A549 (cell line): ENCODE results near the gene SLC7A8. TPM values are rescaled to one million over a fixed set of nuclear protein-coding genes. Genes with fewer than 3 reads are reported as not detected.

ENCODE experiments used
- ATAC-seq, 2 experiments: fragments of 200-7000 bp in 1 of 2; fragments of >200 bp in 1 of 2; cut with Nextera tagmentation in 1 of 2; cut with Tn5 transposase in 1 of 2; 3 replicates each; pipeline versions ENCODE4 v1.8.0 to v1.9.1; 2018 to 2020; ENCODE audit warnings: mild to moderate bottlenecking in 1 of 2, moderate library complexity in 1 of 2
- CTCF ChIA-PET: fragments of 300-600 bp; sonication (Branson Sonifier 250); formaldehyde crosslinking; extraction: SDS; loops from one replicate; lab custom pipeline; 2021; ENCODE audit warnings: antibody characterized with exemption, inconsistent platforms; lab: Yijun Ruan, JAX
- POLR2A ChIA-PET: fragments of 350-600 bp; formaldehyde crosslinking; extraction: SDS; loops from one replicate; lab custom pipeline; 2021; ENCODE audit warnings: antibody characterized with exemption, inconsistent platforms; lab: Yijun Ruan, JAX
- DNase-seq, 2 experiments: peaks; one replicate each; pipeline versions ENCODE4 v3.0.0 to v3.0.0-alpha.2; 2011 to 2016; ENCODE audit warnings: low read depth in 1 of 2, low spot score in 1 of 2
- FAIRE-seq: peaks from 2 replicates; lab custom pipeline; 2011; peaks lifted over from hg19 to GRCh38; lab: Jason Lieb, UNC
- H3K27ac ChIP-seq, 2 experiments: fragments of >200 bp; sonication (Bioruptor Twin); formaldehyde crosslinking; 3 replicates each; pipeline ENCODE4 v1.5.1; 2016 to 2017
- H3K4me1 ChIP-seq: fragments of >200 bp; sonication (Bioruptor Twin); formaldehyde crosslinking; 3 replicates; pipeline ENCODE4 v1.6.1; 2016
- H3K4me2 ChIP-seq: fragments of >200 bp; sonication (Bioruptor Twin); formaldehyde crosslinking; 3 replicates; pipeline ENCODE4 v1.6.1; 2016
- H3K4me3 ChIP-seq: fragments of >200 bp; sonication (Bioruptor Twin); formaldehyde crosslinking; 3 replicates; pipeline ENCODE4 v1.5.1; 2016
- H3K9me3 ChIP-seq: fragments of >200 bp; sonication (Bioruptor Twin); formaldehyde crosslinking; 3 replicates; pipeline ENCODE4 v1.6.1; 2016
- ATOH8 ChIP-seq: fragments of 250-450 bp; sonication (Bioruptor Pico); IDR thresholded peaks from 2 replicates; pipeline ENCODE4 v1.5.0; 2020; ENCODE audit warnings: low read depth, mild to moderate bottlenecking, moderate library complexity
- BCL3 ChIP-seq: fragments of >200 bp; sonication (Bioruptor Twin); formaldehyde crosslinking; IDR thresholded peaks from 3 replicates; pipeline ENCODE4 v1.6.1; 2016
- BHLHE40 ChIP-seq: IDR thresholded peaks from 2 replicates; pipeline ENCODE4 v1.6.1; 2012; ENCODE audit warnings: low read depth, low read length, inconsistent platforms
- CBX2 ChIP-seq: fragments of 200-600 bp; sonication (generic); IDR thresholded peaks from 2 replicates; pipeline ENCODE4 v1.6.1; 2016; ENCODE audit warnings: low read depth, mild to moderate bottlenecking, borderline replicate concordance
- CHD2 ChIP-seq: fragments of 150-350 bp; IDR thresholded peaks from 2 replicates; pipeline ENCODE4 v1.6.1; 2014; ENCODE audit warnings: low read length; ENCODE audit not compliant: partially characterized antibody
- EHMT2 ChIP-seq: fragments of 200-600 bp; sonication (generic); IDR thresholded peaks from 2 replicates; pipeline ENCODE4 v1.6.1; 2016; ENCODE audit warnings: antibody characterized with exemption, low read depth, mild to moderate bottlenecking, moderate library complexity
- ELK1 ChIP-seq: fragments of 150-350 bp; IDR thresholded peaks from 2 replicates; pipeline ENCODE4 v1.6.1; 2014; ENCODE audit warnings: low read depth, mild to moderate bottlenecking, low read length
- ESRRA ChIP-seq: fragments of 150-350 bp; IDR thresholded peaks from 2 replicates; pipeline ENCODE4 v1.6.1; 2014; ENCODE audit warnings: mild to moderate bottlenecking, low read length, borderline replicate concordance
- GATA3 ChIP-seq: IDR thresholded peaks from 2 replicates; pipeline ENCODE4 v1.6.1; 2012; ENCODE audit warnings: borderline replicate concordance
- HES2 ChIP-seq: fragments of >200 bp; sonication (Bioruptor Twin); formaldehyde crosslinking; IDR thresholded peaks from 2 replicates; pipeline ENCODE4 v1.6.1; 2016
- HOXB13 ChIP-seq: fragments of 250-450 bp; sonication (Bioruptor Pico); IDR thresholded peaks from 2 replicates; pipeline ENCODE4 v1.5.0; 2020; ENCODE audit warnings: low read depth, mild to moderate bottlenecking, moderate library complexity
- HOXB5 ChIP-seq: fragments of 250-450 bp; sonication (Bioruptor Pico); IDR thresholded peaks from 2 replicates; pipeline ENCODE4 v1.5.0; 2020; ENCODE audit warnings: mild to moderate bottlenecking, moderate library complexity
- JUN ChIP-seq, 2 experiments: fragments of >200 bp; sonication (Bioruptor Twin); formaldehyde crosslinking; IDR thresholded peaks; 2 replicates in 1 of 2; 3 replicates in 1 of 2; pipeline ENCODE4 v1.6.1; 2016 to 2017
- KDM1A ChIP-seq: fragments of 200-600 bp; sonication (generic); IDR thresholded peaks from 2 replicates; pipeline ENCODE4 v1.6.1; 2016; ENCODE audit warnings: low read depth, mild to moderate bottlenecking
- MAX ChIP-seq: IDR thresholded peaks from 2 replicates; pipeline ENCODE4 v1.6.1; 2012
- MYC ChIP-seq: IDR thresholded peaks from 2 replicates; pipeline ENCODE4 v1.6.1; 2012; ENCODE audit warnings: mild to moderate bottlenecking, inconsistent platforms, low read length, improper control_type of control experiment, borderline replicate concordance
- NR3C1 ChIP-seq: fragments of >200 bp; sonication (Bioruptor Twin); formaldehyde crosslinking; IDR thresholded peaks from 3 replicates; pipeline ENCODE4 v1.6.1; 2017
- PBX3 ChIP-seq: IDR thresholded peaks from 2 replicates; pipeline ENCODE4 v1.6.1; 2012
- PHF8 ChIP-seq: fragments of 200-600 bp; sonication (generic); IDR thresholded peaks from 2 replicates; pipeline ENCODE4 v1.6.1; 2016; ENCODE audit warnings: low read depth, mild to moderate bottlenecking, antibody characterized with exemption, moderate library complexity, borderline replicate concordance
- POLR2A ChIP-seq: IDR thresholded peaks from 2 replicates; pipeline ENCODE4 v1.6.1; 2012; ENCODE audit warnings: mild to moderate bottlenecking, low read length
- POLR2AphosphoS2 ChIP-seq: conservative IDR thresholded peaks from 2 replicates; pipeline ENCODE4 v1.6.1; 2012; ENCODE audit warnings: low read length, improper control_type of control experiment, inconsistent platforms
- RAD21 ChIP-seq, 2 experiments: fragments of >200 bp in 1 of 2; sonication (Bioruptor Twin) in 1 of 2; formaldehyde crosslinking in 1 of 2; IDR thresholded peaks in 1 of 2; conservative IDR thresholded peaks in 1 of 2; 2 replicates in 1 of 2; 3 replicates in 1 of 2; pipeline ENCODE4 v1.6.1; 2012 to 2018; ENCODE audit warnings: inconsistent platforms in 1 of 2
- RARB ChIP-seq: fragments of 250-450 bp; sonication (Bioruptor Pico); IDR thresholded peaks from 2 replicates; pipeline ENCODE4 v1.8.0; 2021; ENCODE audit warnings: mild to moderate bottlenecking, moderate library complexity
- RFX5 ChIP-seq: fragments of 450-650 bp; IDR thresholded peaks from 2 replicates; pipeline ENCODE4 v1.7.1; 2014; ENCODE audit warnings: antibody characterized with exemption, mild to moderate bottlenecking, moderate library complexity
- SREBF2 ChIP-seq: fragments of 450-650 bp; IDR thresholded peaks from 2 replicates; pipeline ENCODE4 v1.6.1; 2014; ENCODE audit warnings: mild to moderate bottlenecking, moderate library complexity
- TFCP2L1 ChIP-seq: fragments of 250-450 bp; sonication (Bioruptor Pico); IDR thresholded peaks from 2 replicates; pipeline ENCODE4 v1.5.0; 2021; ENCODE audit warnings: mild to moderate bottlenecking
- USF2 ChIP-seq: fragments of 450-650 bp; IDR thresholded peaks from 2 replicates; pipeline ENCODE4 v1.6.1; 2014; ENCODE audit warnings: antibody characterized with exemption
- ZFP36 ChIP-seq: fragments of 450-650 bp; IDR thresholded peaks from 2 replicates; pipeline ENCODE4 v1.6.1; 2014; ENCODE audit warnings: borderline replicate concordance; ENCODE audit not compliant: partially characterized antibody
- ZSCAN20 ChIP-seq: fragments of 250-450 bp; sonication (Bioruptor Pico); IDR thresholded peaks from 2 replicates; pipeline ENCODE4 v1.8.0; 2022; ENCODE audit warnings: mild to moderate bottlenecking, moderate library complexity
- WGBS: methylation state at CpG from one replicate; pipeline ENCODE4 v1.1.6; 2017; ENCODE audit errors: missing lambda C conversion rate; 5-methylcytosine and 5-hydroxymethylcytosine counted together
- polyA plus RNA-seq, 4 experiments: library from polyadenylated mRNA; depleted of rRNA in 3 of 4; stranded (reverse); fragments of >200 nt; fragmentation: RNase III in 1 of 4; extraction: RNeasy Plus Mini Kit Qiagen cat#74134 plus additional on column Dnase treatment in 1 of 4; gene quantifications; 2 replicates in 3 of 4; 3 replicates in 1 of 4; pipeline ENCODE4 v1.2.3, GENCODE V29; 2011 to 2017

Gene SLC7A8
- polyA plus RNA-seq, 2 of the 4 experiments (the other 2 are of a cell fraction) = 0.28 to 0.35 TPM

- no peak for TF ChIP-seq MYC
- no peak for TF ChIP-seq ZFP36
- no peak for TF ChIP-seq HOXB5
- no peak for TF ChIP-seq POLR2A
- TF ChIP-seq POLR2AphosphoS2 = no peak
- no peak for TF ChIP-seq ESRRA
- TF ChIP-seq KDM1A = no peak
- TF ChIP-seq SREBF2 = no peak
- TF ChIP-seq MAX = no peak
- no peak for TF ChIP-seq PBX3
- no peak for TF ChIP-seq ELK1
- TF ChIP-seq HES2 = no peak
- TF ChIP-seq EHMT2 = no peak
- no peak for TF ChIP-seq NR3C1
- TF ChIP-seq RAD21 (conservative IDR thresholded peaks at IDR 0.05 in 1 of 2, IDR thresholded peaks at IDR 0.05 in 1 of 2) = no peak
- TF ChIP-seq ZSCAN20 (CRISPR knock-in tag) = no peak
- TF ChIP-seq USF2 = no peak
- no peak for TF ChIP-seq BHLHE40
- TF ChIP-seq RFX5 = no peak
- no peak for DNase-seq
- ChIA-PET CTCF (interaction anchor here (1.0 to 25.1 kb wide), 5 partner anchors 9 to 96 kb away, joined by 3 to 848 read pairs (median 6); partner anchors contain the start of gene CEBPE), POLR2A (no interaction called here)
- Histone ChIP-seq H3K27ac (no peak overlapping the region), H3K9me3 (no peaks in the 10 kb centered on the region), H3K4me2 (no peak overlapping the region), H3K4me1 (0 out of 3 replicates have a peak, but pooled peaks cover 7% of the 10 kb centered on the region), H3K4me3 (no peak overlapping the region)
- no peak for FAIRE-seq
- no peak for ATAC-seq
- 70% methylated on average over 2 of the region's 2 CpGs for WGBS
Measured at GRCh38 chr14:23173031-23173430, 10.4 kb downstream of the SLC7A8 start.

- WGBS = 46% methylated on average over 3 of the region's 3 CpGs
- ATAC-seq (no peak), FAIRE-seq (no peak), DNase-seq (no peak)
- H3K9me3 ChIP-seq = no peaks in the 10 kb centered on the region
- 0 out of 3 replicates have a peak, but pooled peaks cover 7% of the 10 kb centered on the region for H3K4me1 ChIP-seq
- ChIA-PET POLR2A (no interaction called here), CTCF (interaction anchor here (1.0 to 25.1 kb wide), 6 partner anchors 8 to 96 kb away, joined by 3 to 848 read pairs (median 5); partner anchors contain the start of gene CEBPE)
- H3K4me3 ChIP-seq = no peak overlapping the region
- no peak overlapping the region for H3K27ac ChIP-seq
- no peak overlapping the region for H3K4me2 ChIP-seq
- no peak for TF ChIP-seq HOXB13 (CRISPR knock-in tag)
- TF ChIP-seq TFCP2L1 (CRISPR knock-in tag) = no peak
- no peak for TF ChIP-seq ATOH8
- TF ChIP-seq GATA3 = no peak
- TF ChIP-seq ESRRA = no peak
- TF ChIP-seq JUN (IDR thresholded peaks at IDR 0.05) = no peak
- TF ChIP-seq KDM1A = no peak
- no peak for TF ChIP-seq RARB
- TF ChIP-seq HES2 = no peak
- no peak for TF ChIP-seq NR3C1
- TF ChIP-seq SREBF2 = no peak
- TF ChIP-seq PHF8 = no peak
- no peak for TF ChIP-seq CBX2
- TF ChIP-seq CHD2 = no peak
- TF ChIP-seq BCL3 = no peak
- TF ChIP-seq MAX = no peak
- TF ChIP-seq, all 56 proteins: peak for 0
Measured at GRCh38 chr14:23172574-23172973, 10.9 kb downstream of the SLC7A8 start.
